ENCODE data around the gene RUVBL1.
A peak's percentile ranks its signal among the peaks of the same experiment; 100 is the strongest.

Gene RUVBL1

GRCh38 chr3:128073185-128073725, 50.4 kb downstream of the RUVBL1 start:
- H3K27me3 ChIP-seq (replicated peaks; ENCODE audit: control insufficient read depth, insufficient read depth, low read length): no peaks in the 10 kb centered on the region
- peak overlapping the region; percentile 27 for H3K9ac ChIP-seq (ENCODE audit: low read length)
- H3K9me3 ChIP-seq (ENCODE audit: control insufficient read depth, low read length): no peaks in the 10 kb centered on the region
- DNase-seq (ENCODE audit: low read depth): no peak
- H3K4me1 ChIP-seq (ENCODE audit: control insufficient read depth, insufficient read depth, low read length): peaks cover 50% of the 10 kb centered on the region
- H3K4me3 ChIP-seq (ENCODE audit: low read length): no peak overlapping the region
- H3K36me3 ChIP-seq (ENCODE audit: control insufficient read depth, insufficient read depth, low read length, severe bottlenecking): peaks cover 56% of the 10 kb centered on the region

GRCh38 chr3:128072454-128073184, 51.0 kb downstream of the RUVBL1 start:
- Histone ChIP-seq H3K27me3 (replicated peaks; ENCODE audit: control insufficient read depth, insufficient read depth, low read length) (no peaks in the 10 kb centered on the region), H3K9ac (ENCODE audit: low read length) (no peak overlapping the region), H3K4me1 (ENCODE audit: control insufficient read depth, insufficient read depth, low read length) (peaks cover 43% of the 10 kb centered on the region), H3K4me3 (ENCODE audit: low read length) (no peak overlapping the region), H3K36me3 (ENCODE audit: control insufficient read depth, insufficient read depth, low read length, severe bottlenecking) (peaks cover 62% of the 10 kb centered on the region), H3K9me3 (ENCODE audit: control insufficient read depth, low read length) (no peaks in the 10 kb centered on the region)
- no peak for DNase-seq (ENCODE audit: low read depth)

GRCh38 chr3:128071771-128072453, 51.7 kb downstream of the RUVBL1 start:
- Histone ChIP-seq H3K4me3 (ENCODE audit: low read length) (no peak overlapping the region), H3K9me3 (ENCODE audit: control insufficient read depth, low read length) (no peaks in the 10 kb centered on the region), H3K36me3 (ENCODE audit: control insufficient read depth, insufficient read depth, low read length, severe bottlenecking) (peaks cover 69% of the 10 kb centered on the region), H3K4me1 (ENCODE audit: control insufficient read depth, insufficient read depth, low read length) (peaks cover 37% of the 10 kb centered on the region), H3K27me3 (replicated peaks; ENCODE audit: control insufficient read depth, insufficient read depth, low read length) (no peaks in the 10 kb centered on the region), H3K9ac (ENCODE audit: low read length) (no peak overlapping the region)
- DNase-seq (ENCODE audit: low read depth): no peak

GRCh38 chr3:128070898-128071591, 52.6 kb downstream of the RUVBL1 start:
- peak overlapping the region; percentile 35 for H3K9ac ChIP-seq (ENCODE audit: low read length)
- H3K27me3 ChIP-seq (replicated peaks; ENCODE audit: control insufficient read depth, insufficient read depth, low read length): no peaks in the 10 kb centered on the region
- DNase-seq (ENCODE audit: low read depth): no peak
- peaks cover 78% of the 10 kb centered on the region for H3K36me3 ChIP-seq (ENCODE audit: control insufficient read depth, insufficient read depth, low read length, severe bottlenecking)
- H3K4me1 ChIP-seq (ENCODE audit: control insufficient read depth, insufficient read depth, low read length): peaks cover 30% of the 10 kb centered on the region
- H3K4me3 ChIP-seq (ENCODE audit: low read length): no peak overlapping the region
- no peaks in the 10 kb centered on the region for H3K9me3 ChIP-seq (ENCODE audit: control insufficient read depth, low read length)

- Histone ChIP-seq H3K4me1 (ENCODE audit: control insufficient read depth, insufficient read depth, low read length) (peaks cover 24% of the 10 kb centered on the region), H3K9me3 (ENCODE audit: control insufficient read depth, low read length) (no peaks in the 10 kb centered on the region), H3K9ac (ENCODE audit: low read length) (no peak overlapping the region), H3K4me3 (ENCODE audit: low read length) (no peak overlapping the region), H3K27me3 (replicated peaks; ENCODE audit: control insufficient read depth, insufficient read depth, low read length) (no peaks in the 10 kb centered on the region), H3K36me3 (ENCODE audit: control insufficient read depth, insufficient read depth, low read length, severe bottlenecking) (peaks cover 95% of the 10 kb centered on the region)
- DNase-seq (ENCODE audit: low read depth): no peak
These were observed 54.3 kb downstream of the RUVBL1 start for GRCh38 chr3:128069271-128069670.

- Histone ChIP-seq H3K27me3 (replicated peaks; ENCODE audit: control insufficient read depth, insufficient read depth, low read length) (no peaks in the 10 kb centered on the region), H3K9ac (ENCODE audit: low read length) (no peak overlapping the region), H3K4me1 (ENCODE audit: control insufficient read depth, insufficient read depth, low read length) (peaks cover 16% of the 10 kb centered on the region), H3K4me3 (ENCODE audit: low read length) (no peak overlapping the region), H3K9me3 (ENCODE audit: control insufficient read depth, low read length) (no peaks in the 10 kb centered on the region), H3K36me3 (ENCODE audit: control insufficient read depth, insufficient read depth, low read length, severe bottlenecking) (peaks cover 99% of the 10 kb centered on the region)
- DNase-seq (ENCODE audit: low read depth): peak; percentile 63
These were observed 55.4 kb downstream of the RUVBL1 start for GRCh38 chr3:128068156-128068620.

- no peaks in the 10 kb centered on the region for H3K27me3 ChIP-seq (replicated peaks; ENCODE audit: control insufficient read depth, insufficient read depth, low read length)
- H3K9me3 ChIP-seq (ENCODE audit: control insufficient read depth, low read length): no peaks in the 10 kb centered on the region
- peaks cover 16% of the 10 kb centered on the region for H3K4me1 ChIP-seq (ENCODE audit: control insufficient read depth, insufficient read depth, low read length)
- H3K36me3 ChIP-seq (ENCODE audit: control insufficient read depth, insufficient read depth, low read length, severe bottlenecking): peaks cover 99% of the 10 kb centered on the region
- no peak overlapping the region for H3K4me3 ChIP-seq (ENCODE audit: low read length)
- no peak overlapping the region for H3K9ac ChIP-seq (ENCODE audit: low read length)
- DNase-seq (ENCODE audit: low read depth): no peak
These were observed 56.1 kb downstream of the RUVBL1 start for GRCh38 chr3:128067489-128067888.

GRCh38 chr3:128066676-128067075, 56.9 kb downstream of the RUVBL1 start:
- H3K9ac ChIP-seq (ENCODE audit: low read length): no peak overlapping the region
- no peaks in the 10 kb centered on the region for H3K9me3 ChIP-seq (ENCODE audit: control insufficient read depth, low read length)
- H3K27me3 ChIP-seq (replicated peaks; ENCODE audit: control insufficient read depth, insufficient read depth, low read length): no peaks in the 10 kb centered on the region
- no peak overlapping the region for H3K4me3 ChIP-seq (ENCODE audit: low read length)
- DNase-seq (ENCODE audit: low read depth): no peak
- peaks cover 20% of the 10 kb centered on the region for H3K4me1 ChIP-seq (ENCODE audit: control insufficient read depth, insufficient read depth, low read length)
- peaks cover 99% of the 10 kb centered on the region for H3K36me3 ChIP-seq (ENCODE audit: control insufficient read depth, insufficient read depth, low read length, severe bottlenecking)

GRCh38 chr3:128066114-128066513, 57.5 kb downstream of the RUVBL1 start:
- H3K9ac ChIP-seq (ENCODE audit: low read length): no peak overlapping the region
- DNase-seq (ENCODE audit: low read depth): peak; percentile 34
- no peaks in the 10 kb centered on the region for H3K9me3 ChIP-seq (ENCODE audit: control insufficient read depth, low read length)
- peaks cover 23% of the 10 kb centered on the region for H3K4me1 ChIP-seq (ENCODE audit: control insufficient read depth, insufficient read depth, low read length)
- H3K36me3 ChIP-seq (ENCODE audit: control insufficient read depth, insufficient read depth, low read length, severe bottlenecking): peaks cover 99% of the 10 kb centered on the region
- H3K4me3 ChIP-seq (ENCODE audit: low read length): no peak overlapping the region
- H3K27me3 ChIP-seq (replicated peaks; ENCODE audit: control insufficient read depth, insufficient read depth, low read length): no peaks in the 10 kb centered on the region

GRCh38 chr3:128064962-128065361, 58.6 kb downstream of the RUVBL1 start:
- H3K36me3 ChIP-seq (ENCODE audit: control insufficient read depth, insufficient read depth, low read length, severe bottlenecking): peaks cover 99% of the 10 kb centered on the region
- H3K4me3 ChIP-seq (ENCODE audit: low read length): no peak overlapping the region
- no peak overlapping the region for H3K9ac ChIP-seq (ENCODE audit: low read length)
- H3K9me3 ChIP-seq (ENCODE audit: control insufficient read depth, low read length): no peaks in the 10 kb centered on the region
- no peaks in the 10 kb centered on the region for H3K27me3 ChIP-seq (replicated peaks; ENCODE audit: control insufficient read depth, insufficient read depth, low read length)
- no peak for DNase-seq (ENCODE audit: low read depth)
- peaks cover 28% of the 10 kb centered on the region for H3K4me1 ChIP-seq (ENCODE audit: control insufficient read depth, insufficient read depth, low read length)

GRCh38 chr3:128063865-128064264, 59.7 kb downstream of the RUVBL1 start:
- peaks cover 99% of the 10 kb centered on the region for H3K36me3 ChIP-seq (ENCODE audit: control insufficient read depth, insufficient read depth, low read length, severe bottlenecking)
- peaks cover 28% of the 10 kb centered on the region for H3K4me1 ChIP-seq (ENCODE audit: control insufficient read depth, insufficient read depth, low read length)
- DNase-seq (ENCODE audit: low read depth): no peak
- no peak overlapping the region for H3K9ac ChIP-seq (ENCODE audit: low read length)
- no peak overlapping the region for H3K4me3 ChIP-seq (ENCODE audit: low read length)
- H3K9me3 ChIP-seq (ENCODE audit: control insufficient read depth, low read length): no peaks in the 10 kb centered on the region
- no peaks in the 10 kb centered on the region for H3K27me3 ChIP-seq (replicated peaks; ENCODE audit: control insufficient read depth, insufficient read depth, low read length)

All from adipocyte (in vitro differentiated cells).